SU-DHL-6 (cell line): ENCODE results near the gene SH3BP2.

Experiments used
- H2AFZ ChIP-seq: fragments of 200-600 bp; sonication (generic); 2 replicates; pipeline ENCODE4 v1.6.1; 2014; ENCODE audit warnings: low read depth, mild to moderate bottlenecking, moderate library complexity, mixed read lengths, antibody characterized with exemption, low read length; ENCODE audit not compliant: severe bottlenecking
- H3F3A ChIP-seq: fragments of 200-600 bp; shearing (Covaris generic); 2 replicates; pipeline ENCODE4 v1.6.0; 2016; ENCODE audit warnings: antibody characterized with exemption, mild to moderate bottlenecking; ENCODE audit not compliant: insufficient read depth
- H3K27ac ChIP-seq: fragments of 200-600 bp; sonication (generic); 2 replicates; pipeline ENCODE4 v1.5.1; 2016; ENCODE audit warnings: low read depth, mild to moderate bottlenecking, low read length, moderate library complexity, mixed read lengths
- H3K27me3 ChIP-seq: fragments of 200-600 bp; sonication (generic), shearing (Covaris generic); 2 replicates; pipeline ENCODE4 v1.6.0; 2014; ENCODE audit warnings: mild to moderate bottlenecking, low read length
- H3K36me3 ChIP-seq: fragments of 200-600 bp; sonication (generic); 2 replicates; pipeline ENCODE4 v1.6.1; 2014; ENCODE audit warnings: mild to moderate bottlenecking, low read length, mixed read lengths
- H3K4me2 ChIP-seq: fragments of 300-600, 200-600 bp; shearing (Covaris generic), sonication (generic); 2 replicates; pipeline ENCODE4 v1.6.0; 2014; ENCODE audit warnings: low read length, low read depth, mild to moderate bottlenecking; ENCODE audit not compliant: poor library complexity, severe bottlenecking
- H3K4me3 ChIP-seq: fragments of 200-600 bp; sonication (generic); 2 replicates; pipeline ENCODE4 v1.5.1; 2014; ENCODE audit warnings: antibody characterized with exemption, low read length, mild to moderate bottlenecking, mixed read lengths; ENCODE audit not compliant: insufficient read depth, poor library complexity, severe bottlenecking
- H3K79me2 ChIP-seq: fragments of 200-600 bp; sonication (generic); 2 replicates; pipeline ENCODE4 v1.6.1; 2014; ENCODE audit warnings: mild to moderate bottlenecking, low read length, moderate library complexity; ENCODE audit not compliant: insufficient read depth
- H3K9ac ChIP-seq: fragments of 200-600 bp; sonication (generic); 2 replicates; pipeline ENCODE4 v1.7.0; 2014; ENCODE audit warnings: mild to moderate bottlenecking, low read length
- H3K9me2 ChIP-seq: fragments of 200-600 bp; sonication (generic); replicated peaks from 2 replicates; pipeline ENCODE4 v1.6.1; 2014; ENCODE audit warnings: low read length; ENCODE audit not compliant: insufficient read depth
- H3K9me3 ChIP-seq: fragments of 200-600 bp; sonication (generic); 2 replicates; pipeline ENCODE4 v1.6.1; 2014; ENCODE audit warnings: low read length, mixed read lengths; ENCODE audit not compliant: insufficient read depth
- H4K20me1 ChIP-seq: fragments of 200-600 bp; sonication (generic); 2 replicates; pipeline ENCODE4 v1.6.1; 2014; ENCODE audit warnings: low read depth, mild to moderate bottlenecking, antibody characterized with exemption, low read length, moderate library complexity, mixed read lengths
- CTCF ChIP-seq: fragments of 200-600 bp; sonication (generic); IDR thresholded peaks from one replicate; pipeline ENCODE4 v1.5.1; 2017; ENCODE audit warnings: antibody characterized with exemption, mild to moderate bottlenecking, low read length, moderate library complexity; ENCODE audit not compliant: insufficient read depth, poor library complexity, severe bottlenecking
- EZH2phosphoT487 ChIP-seq: fragments of 200-600 bp; sonication (generic), shearing (Covaris generic); conservative IDR thresholded peaks from 2 replicates; pipeline ENCODE4 v1.6.1; 2018; ENCODE audit warnings: mild to moderate bottlenecking, antibody characterized with exemption, low read length, moderate library complexity, mixed read lengths

Gene SH3BP2

GRCh38 chr4:2837110-2837903, 44.4 kb downstream of the SH3BP2 start:
- Histone ChIP-seq H3K36me3 (no peaks in the 10 kb centered on the region), H3K4me3 (no peak overlapping the region), H3K27me3 (no peaks in the 10 kb centered on the region), H3K9ac (no peak overlapping the region), H3K79me2 (no peaks in the 10 kb centered on the region), H3K9me2 (no peaks in the 10 kb centered on the region), H3K27ac (no peak overlapping the region), H3K4me2 (no peak overlapping the region), H3F3A (no peaks in the 10 kb centered on the region), H3K9me3 (no peaks in the 10 kb centered on the region), H2AFZ (no peak overlapping the region), H4K20me1 (no peaks in the 10 kb centered on the region)
- TF ChIP-seq CTCF (no peak), EZH2phosphoT487 (no peak)

DNA sequence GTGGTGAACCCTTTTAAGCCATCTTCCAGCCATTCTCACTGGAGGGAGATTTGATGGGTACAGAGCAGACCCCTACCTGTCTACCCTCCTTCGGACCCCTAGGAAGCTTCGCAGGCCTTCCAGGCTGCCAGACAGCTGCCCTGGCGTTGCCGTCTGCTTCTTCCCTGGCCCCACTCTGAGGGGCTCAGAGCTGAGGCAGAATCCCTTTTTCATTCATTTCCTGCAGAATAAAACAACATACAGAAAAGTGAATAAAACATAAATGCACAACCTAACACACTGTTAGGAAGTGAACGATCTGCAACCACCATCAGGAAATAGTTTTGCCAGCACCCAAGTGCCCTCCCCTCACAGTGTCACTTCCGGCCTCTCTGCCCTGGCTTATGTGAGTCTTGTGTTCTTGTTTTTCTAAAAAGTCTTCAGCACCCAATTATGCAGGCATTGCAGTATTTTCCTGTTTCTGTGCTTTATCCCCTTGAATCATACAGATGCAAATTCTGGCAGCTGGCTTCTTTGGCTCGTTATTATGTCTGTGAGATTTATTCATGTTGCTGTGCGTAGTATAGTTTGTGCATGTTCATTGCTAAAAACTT, 45.1 kb downstream of the SH3BP2 start:
- Histone ChIP-seq H3K79me2 (no peaks in the 10 kb centered on the region), H2AFZ (no peak overlapping the region), H4K20me1 (no peaks in the 10 kb centered on the region), H3K9me3 (no peaks in the 10 kb centered on the region), H3K27ac (no peak overlapping the region), H3F3A (no peaks in the 10 kb centered on the region), H3K27me3 (no peaks in the 10 kb centered on the region), H3K9ac (no peak overlapping the region), H3K4me2 (no peak overlapping the region), H3K9me2 (no peaks in the 10 kb centered on the region), H3K4me3 (no peak overlapping the region), H3K36me3 (no peaks in the 10 kb centered on the region)
- TF ChIP-seq EZH2phosphoT487, result no peak

GRCh38 chr4:2839060-2839459, 46.2 kb downstream of the SH3BP2 start:
- Histone ChIP-seq H3K4me3 (no peak overlapping the region), H2AFZ (no peak overlapping the region), H3K79me2 (no peaks in the 10 kb centered on the region), H3K9me3 (no peaks in the 10 kb centered on the region), H3K36me3 (no peaks in the 10 kb centered on the region), H3K27me3 (no peaks in the 10 kb centered on the region), H3K4me2 (no peak overlapping the region), H3K9me2 (no peaks in the 10 kb centered on the region), H3F3A (no peaks in the 10 kb centered on the region), H3K27ac (no peak overlapping the region), H3K9ac (no peak overlapping the region), H4K20me1 (no peaks in the 10 kb centered on the region)
- TF ChIP-seq CTCF, result no peak
- TF ChIP-seq EZH2phosphoT487, result no peak

- no peaks in the 10 kb centered on the region for H3K79me2 ChIP-seq
- H4K20me1 ChIP-seq, result peaks cover 8% of the 10 kb centered on the region; the same call in 1 of the 2 replicates
- peak overlapping the region; percentile 99 for H2AFZ ChIP-seq
- peak overlapping the region; percentile 85 for H3K4me3 ChIP-seq
- no peaks in the 10 kb centered on the region for H3K9me2 ChIP-seq
- H3K27me3 ChIP-seq, result no peaks in the 10 kb centered on the region
- no peaks in the 10 kb centered on the region for H3F3A ChIP-seq
- peak overlapping the region; percentile 74 for H3K4me2 ChIP-seq
- no peaks in the 10 kb centered on the region for H3K36me3 ChIP-seq
- no peaks in the 10 kb centered on the region for H3K9me3 ChIP-seq
- no peak overlapping the region for H3K27ac ChIP-seq
- TF ChIP-seq CTCF, result no peak
- no peak for TF ChIP-seq EZH2phosphoT487
- H3K9ac ChIP-seq, result peak overlapping the region; percentile 76
These were observed 49.9 kb downstream of the SH3BP2 start for GRCh38 chr4:2842687-2843262.
